ENCODE data around the gene LGALS12. TPM values are rescaled to one million over a fixed set of nuclear protein-coding genes. Genes with fewer than 3 reads are reported as not detected.
"Not testable (repeated sequence)": the region's sequence is repeated elsewhere in the genome, so short reads cannot be mapped to it uniquely, and the experiment has no call there.

Gene LGALS12
- total RNA-seq, 1 donor from 2014 or later: 0.48 TPM

- DNase-seq (ENCODE audit: low spot score): no peak
Measured at GRCh38 chr11:63504933-63505586, 824 bp upstream of the LGALS12 start.

- DNase-seq (ENCODE audit: low spot score): no peak
Measured at GRCh38 chr11:63506876-63507275, 992 bp downstream of the LGALS12 start.

GRCh38 chr11:63507511-63507910 is 1.6 kb downstream of the LGALS12 start:
- no peak for DNase-seq (ENCODE audit: low spot score)

GRCh38 chr11:63508009-63508408 is 2.1 kb downstream of the LGALS12 start:
- DNase-seq (ENCODE audit: low spot score): no peak

- DNase-seq (ENCODE audit: low spot score): no peak
Measured at GRCh38 chr11:63508745-63509144, 2.9 kb downstream of the LGALS12 start.

GRCh38 chr11:63510360-63511047 is 4.6 kb downstream of the LGALS12 start:
- DNase-seq (ENCODE audit: low spot score): peak; percentile 34

GRCh38 chr11:63511048-63511748 is 5.3 kb downstream of the LGALS12 start:
- DNase-seq (ENCODE audit: low spot score): no peak

GRCh38 chr11:63512816-63513215 is 6.9 kb downstream of the LGALS12 start:
- DNase-seq (ENCODE audit: low spot score): no peak

GRCh38 chr11:63516109-63516508 is 10.2 kb downstream of the LGALS12 start:
- DNase-seq (ENCODE audit: low spot score): no peak

- DNase-seq (ENCODE audit: low spot score): no peak
Measured at GRCh38 chr11:63517156-63517555, 11.3 kb downstream of the LGALS12 start.

GRCh38 chr11:63518548-63518947 is 12.7 kb downstream of the LGALS12 start:
- DNase-seq (ENCODE audit: low spot score): no peak

- DNase-seq (ENCODE audit: low spot score): no peak
Measured at GRCh38 chr11:63520606-63521170, 14.8 kb downstream of the LGALS12 start.

GRCh38 chr11:63521896-63522295 is 16.0 kb downstream of the LGALS12 start:
- no peak for DNase-seq (ENCODE audit: low spot score)

GRCh38 chr11:63523151-63523550 is 17.3 kb downstream of the LGALS12 start:
- no peak for DNase-seq (ENCODE audit: low spot score)

- DNase-seq (ENCODE audit: low spot score): no peak
Measured at GRCh38 chr11:63527667-63528066, 21.8 kb downstream of the LGALS12 start.

- DNase-seq (ENCODE audit: low spot score): not testable (repeated sequence)
Measured at GRCh38 chr11:63528156-63528555, 22.3 kb downstream of the LGALS12 start.

GRCh38 chr11:63528729-63529278 is 22.9 kb downstream of the LGALS12 start:
- not testable (repeated sequence) for DNase-seq (ENCODE audit: low spot score)

- DNase-seq (ENCODE audit: low spot score): not testable (repeated sequence)
Measured at GRCh38 chr11:63529373-63529772, 23.5 kb downstream of the LGALS12 start.

- no peak for DNase-seq (ENCODE audit: low spot score)
Measured at GRCh38 chr11:63530021-63530420, 24.1 kb downstream of the LGALS12 start.

- not testable (repeated sequence) for DNase-seq (ENCODE audit: low spot score)
Measured at GRCh38 chr11:63531074-63531792, 25.3 kb downstream of the LGALS12 start.

GRCh38 chr11:63532117-63532516 is 26.2 kb downstream of the LGALS12 start:
- DNase-seq (ENCODE audit: low spot score): no peak
